Measurements from ENCODE around the gene MMP24.
A peak's percentile ranks its signal among the peaks of the same experiment; 100 is the strongest.
"Not testable (repeated sequence)": the region's sequence is repeated elsewhere in the genome, so short reads cannot be mapped to it uniquely, and the experiment has no call there.

Gene MMP24

DNA sequence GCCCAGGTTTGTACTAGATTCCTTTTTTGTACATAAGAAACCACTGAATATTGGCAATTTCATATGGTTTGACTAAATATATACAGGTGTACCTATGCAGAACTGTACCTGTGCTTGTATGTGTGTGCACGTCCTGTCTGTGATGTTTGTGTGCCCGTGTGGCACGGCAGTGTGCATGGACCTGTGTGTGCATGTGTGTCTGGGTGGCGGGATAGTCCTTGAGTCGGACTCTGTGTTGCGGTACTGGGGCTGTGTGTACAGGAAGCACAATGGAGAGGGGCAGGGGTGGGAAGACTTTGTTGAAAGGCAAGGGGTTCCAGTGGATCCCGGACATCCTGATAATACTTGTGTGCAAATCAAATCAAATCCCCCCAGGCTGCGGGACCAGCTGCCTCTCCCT, 69.2 kb downstream of the MMP24 start:
- DNase-seq, result no peak

DNA sequence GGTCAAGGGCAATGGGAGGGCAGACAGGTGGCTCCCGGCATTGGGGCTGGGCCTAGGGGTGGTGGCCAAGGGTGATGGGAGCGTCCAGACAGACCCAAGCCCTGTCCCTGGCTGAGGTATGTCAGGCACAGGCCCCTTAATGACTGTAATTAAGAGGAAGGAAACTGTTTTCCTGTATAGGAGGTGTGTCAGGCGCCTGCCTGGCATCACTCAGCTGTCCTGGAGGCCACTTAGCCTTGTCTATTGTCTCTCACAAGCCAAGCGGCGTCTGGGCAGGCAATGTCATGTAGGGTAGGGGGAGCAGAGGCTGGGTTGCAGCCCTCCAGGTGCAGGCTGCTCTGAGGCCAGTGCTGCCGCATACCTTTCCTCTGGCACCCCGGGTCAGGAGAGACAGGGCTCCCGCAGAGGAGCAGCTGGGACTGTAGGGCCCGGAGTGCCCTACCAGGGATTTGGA, 69.6 kb downstream of the MMP24 start:
- no peak for DNase-seq

DNA sequence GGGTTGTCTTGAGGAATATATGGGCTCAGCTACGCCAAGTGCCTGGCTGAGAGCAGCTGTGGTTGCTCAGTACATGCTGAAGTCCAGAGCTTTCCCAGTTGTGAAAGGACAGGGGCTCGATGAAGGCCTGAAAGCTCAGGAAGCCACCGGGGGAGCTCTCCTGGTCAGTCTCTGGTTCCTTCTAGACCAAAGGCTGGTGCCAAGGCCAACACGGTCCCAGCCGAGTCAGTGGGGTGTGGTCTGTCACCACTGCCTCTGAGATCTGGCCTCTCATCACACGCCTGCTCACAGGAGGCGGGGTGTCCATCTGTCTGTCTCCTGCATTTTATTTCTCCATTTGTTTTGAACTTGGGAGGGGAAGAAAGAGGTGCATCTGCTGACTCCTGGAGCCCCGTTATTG, 70.7 kb downstream of the MMP24 start:
- DNase-seq, result no peak

DNA sequence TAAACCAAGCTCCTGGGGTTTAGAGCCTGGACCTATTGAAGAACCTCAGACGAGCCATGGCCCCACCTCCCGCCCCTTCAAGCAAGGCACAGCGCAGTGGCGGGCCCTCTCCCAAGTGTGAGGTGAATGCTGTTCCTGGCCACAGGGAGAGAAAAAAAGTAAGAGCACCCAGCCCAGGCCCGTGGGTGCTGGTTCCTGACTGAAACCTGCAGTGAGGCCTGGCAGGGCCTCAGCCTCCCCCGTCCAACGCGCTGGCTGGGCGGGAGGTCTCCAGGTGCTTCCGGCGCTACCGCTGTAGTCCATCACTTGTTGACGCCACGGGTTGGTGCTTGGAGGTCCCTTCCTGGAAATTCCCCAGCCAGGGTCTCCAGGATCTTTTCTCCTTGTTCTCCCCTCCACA, 71.2 kb downstream of the MMP24 start:
- no peak for DNase-seq

DNA sequence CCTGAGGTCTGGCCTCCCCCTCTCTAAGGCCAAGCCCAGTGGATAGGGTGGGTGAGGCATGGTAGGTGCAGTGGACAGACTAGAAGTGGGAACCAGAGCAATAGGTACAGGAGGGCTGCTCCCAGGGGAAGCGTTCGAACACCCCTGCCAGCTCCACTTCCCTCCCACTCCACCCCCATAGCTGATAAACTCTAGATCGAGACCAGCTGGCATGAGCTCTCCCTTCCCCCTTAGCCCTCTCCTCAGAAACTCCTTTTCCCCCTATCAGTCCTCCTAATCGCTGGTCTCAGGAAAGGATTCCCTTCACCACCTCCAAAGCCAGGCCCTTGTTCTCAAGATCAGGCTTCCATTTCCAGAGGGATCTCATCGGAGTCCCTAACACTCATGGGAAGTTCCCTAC, 71.8 kb downstream of the MMP24 start:
- no peak for DNase-seq

DNA sequence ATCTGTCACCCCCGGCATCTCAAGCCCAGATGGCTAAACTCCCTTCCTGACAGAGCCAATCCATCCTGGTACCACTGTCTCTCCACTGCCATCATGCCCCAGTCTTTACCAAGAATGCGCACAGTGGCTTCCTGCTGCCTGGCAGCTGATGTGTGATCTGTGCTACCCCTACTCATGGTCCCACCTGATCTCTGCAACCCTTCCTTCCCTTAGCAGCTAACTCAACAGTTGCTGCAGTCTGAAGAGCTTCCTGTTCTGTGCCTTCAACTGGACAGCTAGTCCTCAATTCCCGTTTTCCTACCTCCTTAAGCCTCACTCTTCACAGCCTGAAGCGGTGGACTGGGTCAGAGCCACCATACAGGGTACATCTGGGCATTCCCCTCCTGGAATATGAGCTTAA, 73.3 kb downstream of the MMP24 start:
- no peak for DNase-seq

DNA sequence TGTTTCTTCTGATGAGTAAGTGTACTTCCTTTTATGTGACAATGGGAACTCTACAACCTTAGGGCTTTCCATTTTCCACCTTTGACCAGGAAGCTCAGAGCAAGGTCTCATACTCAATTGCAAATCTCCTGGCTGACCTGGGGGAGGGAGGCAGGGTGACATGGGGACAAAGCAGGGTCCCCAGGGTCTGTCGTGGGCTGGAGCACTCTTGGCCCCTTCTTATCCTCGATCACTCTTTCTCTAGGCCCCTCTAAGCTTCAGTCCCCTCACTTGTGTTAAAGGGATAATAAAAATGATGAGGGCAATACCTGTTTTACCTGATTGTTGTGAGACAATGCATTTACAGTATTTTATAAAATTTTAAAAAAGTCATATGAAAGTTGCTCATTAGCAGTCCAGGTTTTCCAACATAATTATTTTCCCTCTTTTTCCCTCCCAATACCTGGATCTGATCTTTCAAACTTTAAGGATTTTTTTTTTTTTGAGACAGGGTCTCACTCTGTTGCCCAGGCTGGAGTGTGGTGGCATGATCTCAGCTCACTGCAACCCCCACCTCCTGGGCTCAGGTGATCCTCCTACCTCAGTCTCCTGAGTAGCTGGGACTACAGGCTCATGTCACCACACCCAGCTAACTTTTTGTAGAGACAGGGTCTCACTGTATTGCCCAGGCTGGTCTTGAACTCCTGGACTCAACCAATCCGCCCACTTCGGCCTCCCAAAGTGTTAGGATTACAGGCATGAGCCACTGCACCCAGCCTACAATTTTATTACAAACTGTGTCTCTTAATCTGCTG, 74.2 kb downstream of the MMP24 start:
- no peak for DNase-seq

DNA sequence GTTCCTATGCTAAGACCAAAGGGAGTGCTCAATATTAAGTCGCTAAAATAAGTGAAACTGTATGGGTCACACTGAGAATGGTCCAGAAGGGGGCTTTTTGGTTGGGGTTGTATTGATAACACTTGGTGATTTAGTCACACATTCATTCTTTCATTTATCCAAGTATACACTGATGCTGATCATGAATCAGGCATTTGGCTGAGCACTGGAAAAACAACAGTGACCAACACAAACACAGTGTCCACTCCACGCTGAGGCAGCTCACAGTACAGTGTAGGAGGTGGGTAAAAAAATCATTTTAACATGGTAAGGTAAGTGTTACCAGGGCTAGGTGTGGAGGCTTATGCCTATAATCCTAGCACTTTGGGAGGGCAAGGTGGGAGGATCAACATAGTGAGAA, 74.9 kb downstream of the MMP24 start:
- no peak for DNase-seq

DNA sequence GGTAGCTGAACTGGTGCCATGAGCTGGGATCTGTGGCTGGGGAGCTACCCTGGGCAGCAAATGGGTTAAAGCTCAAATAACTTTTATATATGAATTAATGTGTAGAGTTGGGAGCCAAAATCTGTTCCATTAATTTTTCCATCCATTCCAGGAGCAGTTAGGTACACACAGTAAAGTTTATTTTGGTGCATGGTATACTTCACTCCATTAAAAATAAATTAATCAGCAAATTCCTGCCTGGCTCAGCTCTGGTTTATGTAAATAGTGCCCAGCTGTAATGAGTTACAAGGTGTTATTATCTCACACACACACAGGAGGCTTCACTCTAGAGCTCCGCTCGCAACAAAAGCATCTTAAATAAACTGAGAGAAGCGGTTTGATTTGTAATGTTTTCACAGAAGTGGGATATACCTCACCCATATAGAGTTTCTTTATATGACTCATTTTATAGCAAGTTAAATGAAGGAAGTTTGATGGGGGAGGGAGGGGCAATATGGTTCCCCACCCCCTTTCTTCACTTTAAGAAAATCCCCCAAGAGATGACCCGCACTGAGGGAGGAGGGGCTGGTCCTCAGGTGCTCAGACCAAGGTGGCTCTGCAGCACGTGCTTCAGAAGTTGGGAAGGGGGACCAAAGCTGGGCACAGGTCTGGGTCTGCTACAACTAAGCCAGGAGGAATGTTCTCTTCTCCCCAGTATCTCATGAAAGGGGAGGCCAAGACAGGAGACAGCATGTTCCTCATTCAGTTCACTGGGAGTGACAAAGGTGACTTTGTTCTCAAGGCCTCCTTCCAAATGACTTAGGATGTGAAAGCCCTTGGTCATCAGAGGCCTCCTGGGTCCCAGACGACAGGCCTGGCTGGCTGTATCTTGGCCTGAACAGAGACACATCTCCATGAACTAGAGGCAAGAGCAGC, 76.2 kb downstream of the MMP24 start:
- no peak for DNase-seq

DNA sequence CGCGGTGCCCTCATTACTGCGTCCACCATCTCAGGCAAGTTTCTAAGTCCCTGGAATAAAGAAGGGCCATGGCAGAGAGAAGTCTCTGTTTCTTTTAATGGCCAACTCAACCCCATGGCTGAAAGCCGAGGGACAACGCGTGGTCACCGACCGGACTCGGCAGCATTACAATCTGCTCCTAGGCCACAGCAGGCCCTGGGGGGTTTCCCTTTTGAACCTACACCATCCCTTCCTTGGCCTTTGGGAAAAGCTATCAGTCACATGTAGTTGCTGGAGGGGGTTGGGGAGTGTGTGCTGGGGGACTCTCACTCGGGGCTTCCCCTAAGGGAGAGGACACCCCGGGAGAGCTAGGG, 76.9 kb downstream of the MMP24 start:
- no peak for DNase-seq

DNA sequence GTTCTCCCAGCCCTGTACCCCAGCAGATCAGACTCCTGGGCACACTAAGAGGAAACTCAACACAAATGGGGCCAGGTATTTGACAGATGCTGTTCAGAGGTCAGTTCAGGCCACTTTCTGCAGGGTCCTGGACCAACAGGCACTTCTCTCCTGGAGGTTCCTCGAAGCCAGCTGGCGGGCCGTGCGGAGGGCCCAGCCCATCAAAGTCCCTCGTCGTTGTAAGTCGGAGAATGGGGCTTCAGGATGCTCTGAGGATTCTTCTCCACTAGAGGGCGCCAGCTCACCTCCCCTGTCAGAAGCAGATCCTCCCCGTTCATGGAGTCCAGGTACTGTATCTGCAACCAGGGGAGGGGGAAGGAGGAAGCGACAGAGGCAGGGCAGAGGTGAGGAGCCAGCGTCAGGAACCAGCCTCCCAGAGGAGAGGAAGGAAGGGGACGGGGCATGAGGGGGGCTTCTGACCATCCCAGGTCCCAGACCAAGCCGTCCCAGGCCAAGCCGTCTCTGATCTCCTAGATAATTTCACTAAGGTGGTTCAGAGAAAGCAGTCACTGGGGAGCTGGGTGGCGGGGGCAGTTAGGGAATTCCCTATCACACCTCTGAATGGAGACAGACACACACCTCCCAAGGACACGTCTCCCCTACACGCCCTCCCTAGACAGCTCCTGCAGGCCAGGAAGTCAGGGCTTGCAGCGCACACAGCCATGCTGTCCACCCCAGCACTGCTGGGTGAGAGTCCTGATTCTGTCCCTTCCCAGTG, 77.4 kb downstream of the MMP24 start:
- peak; percentile 82 for DNase-seq

DNA sequence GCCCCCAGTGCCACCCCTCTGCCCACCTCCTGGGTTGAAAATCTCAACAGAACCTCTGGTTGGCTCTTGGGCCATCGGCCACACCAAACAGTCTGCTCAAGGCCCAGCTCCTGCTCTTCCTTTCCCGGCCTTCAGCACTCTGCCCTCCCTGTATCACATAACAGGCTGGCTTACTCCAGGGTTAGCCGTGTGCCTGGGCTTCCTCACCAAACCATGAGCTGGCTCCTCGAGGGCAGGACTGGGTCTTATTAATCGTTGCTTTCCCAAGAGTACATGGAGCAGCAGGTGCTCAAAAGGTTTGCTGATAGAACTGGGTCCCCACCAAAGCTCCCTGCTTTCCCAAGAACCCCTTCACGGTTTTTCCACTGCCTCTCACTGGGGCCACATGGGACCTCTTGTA, 78.5 kb downstream of the MMP24 start:
- DNase-seq, result no peak

DNA sequence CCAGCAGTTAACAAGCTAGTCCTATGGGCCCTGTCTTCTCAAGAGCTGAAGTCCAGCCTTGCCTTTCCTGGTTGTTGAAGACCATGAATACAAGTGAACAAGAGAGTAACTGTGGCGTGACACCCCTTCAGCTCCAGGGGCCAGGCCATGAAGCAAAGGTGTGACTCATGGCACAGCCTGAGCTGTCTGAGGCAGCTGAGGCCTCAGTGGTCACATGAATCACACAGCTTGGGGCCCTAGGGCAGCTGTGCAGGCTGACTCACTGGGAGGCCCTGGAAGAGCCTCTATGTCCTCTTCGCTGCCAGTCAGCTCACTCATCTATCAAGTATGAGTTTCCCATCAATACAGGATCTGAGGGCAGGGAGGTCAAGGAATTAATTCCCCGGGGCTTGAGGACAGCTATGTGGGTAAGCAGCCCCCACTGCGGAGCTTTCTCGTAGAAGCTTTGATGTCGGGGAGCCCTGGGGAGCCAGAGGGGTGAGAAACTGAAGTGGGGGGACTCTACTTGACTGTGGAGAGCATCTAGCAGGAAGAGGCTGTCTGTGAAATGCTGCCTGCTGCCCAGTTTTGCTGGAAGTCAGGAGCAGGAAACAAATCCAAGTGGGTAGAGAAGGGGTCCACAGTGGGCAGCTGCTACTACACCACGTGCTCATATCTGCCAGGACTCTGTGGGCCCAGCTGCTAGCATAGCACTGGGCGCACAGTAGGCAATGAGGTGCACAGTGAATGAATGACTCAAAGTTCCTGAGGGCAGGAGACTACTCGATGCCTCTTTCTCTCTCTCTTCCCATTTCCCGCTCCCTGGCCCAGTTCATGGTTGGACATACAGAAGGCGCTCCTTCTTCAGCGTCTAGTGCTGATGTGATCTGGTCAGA, 79.4 kb downstream of the MMP24 start:
- no peak for DNase-seq

DNA sequence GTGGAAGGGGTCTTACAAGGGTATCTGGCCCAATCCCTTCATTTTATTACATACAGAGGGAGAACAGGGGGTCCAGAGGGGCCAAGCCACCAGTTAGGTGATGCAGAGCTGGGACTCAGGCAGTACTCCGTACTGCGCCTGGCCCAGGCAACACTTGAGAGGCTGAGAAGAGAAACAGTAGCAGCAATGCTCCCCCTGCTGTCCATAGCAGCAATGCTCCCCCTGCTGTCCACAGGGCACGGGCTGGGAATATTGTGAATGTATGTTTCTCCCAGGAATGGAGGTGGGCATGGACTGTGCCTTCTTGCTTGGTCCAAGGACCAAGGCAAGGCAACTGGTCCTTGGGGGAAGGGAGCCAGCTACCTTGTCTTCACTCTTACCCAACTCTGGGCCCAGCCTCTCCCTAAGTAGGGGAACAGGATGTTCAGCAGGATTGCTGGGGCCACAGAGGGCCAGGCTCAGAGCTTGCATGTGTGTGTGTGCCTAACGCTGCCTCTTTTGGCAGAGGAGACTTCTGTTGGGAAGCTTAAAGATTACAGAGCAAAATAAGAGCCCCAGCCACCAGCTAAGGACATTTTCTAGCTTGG, 80.5 kb downstream of the MMP24 start:
- no peak for DNase-seq

DNA sequence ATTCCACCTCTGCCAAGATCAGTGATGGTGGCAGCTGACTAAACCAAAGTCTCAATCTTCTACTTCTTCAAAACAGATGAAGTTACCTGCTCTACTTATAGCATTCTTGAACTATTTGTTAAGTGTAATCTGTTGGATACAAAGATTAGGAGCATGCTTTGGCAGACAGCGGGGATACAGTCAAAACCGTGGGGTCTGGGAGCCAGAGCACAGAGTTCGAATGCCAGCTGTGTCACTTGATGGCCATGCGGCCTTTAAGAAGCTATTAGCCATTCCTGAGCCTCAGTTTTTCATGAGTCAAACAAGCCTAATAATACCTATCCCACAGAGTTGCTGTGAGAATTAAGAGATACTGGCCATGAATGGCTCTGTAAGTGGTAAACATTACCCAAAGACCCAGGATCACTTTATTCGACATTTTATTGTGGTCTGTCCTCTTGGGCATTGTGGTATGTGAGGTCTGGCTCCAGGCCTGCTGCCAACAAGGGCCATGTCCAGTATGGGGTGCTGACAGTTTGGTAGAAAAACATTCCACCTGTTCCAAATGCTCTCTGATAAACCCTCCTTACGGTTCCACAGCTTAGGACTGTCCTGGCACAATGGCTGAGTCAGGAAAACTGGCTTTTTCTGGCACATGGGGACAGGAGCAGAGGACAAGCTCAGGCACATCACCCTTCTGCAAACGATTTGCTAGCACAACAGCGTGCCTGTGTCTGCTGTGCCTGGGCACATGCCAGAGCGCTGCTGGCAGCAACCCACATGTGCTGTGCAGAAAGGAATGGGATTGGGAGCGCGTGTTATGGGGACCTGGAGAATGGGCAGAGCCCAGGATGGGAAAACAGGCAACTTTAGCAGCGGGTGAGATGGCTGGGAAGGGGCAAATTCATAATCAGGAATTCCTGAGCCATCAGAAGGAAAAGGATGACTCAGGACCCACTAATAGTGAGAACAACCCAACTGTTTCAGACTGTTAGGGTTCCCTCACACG, 81.5 kb downstream of the MMP24 start:
- no peak for DNase-seq

DNA sequence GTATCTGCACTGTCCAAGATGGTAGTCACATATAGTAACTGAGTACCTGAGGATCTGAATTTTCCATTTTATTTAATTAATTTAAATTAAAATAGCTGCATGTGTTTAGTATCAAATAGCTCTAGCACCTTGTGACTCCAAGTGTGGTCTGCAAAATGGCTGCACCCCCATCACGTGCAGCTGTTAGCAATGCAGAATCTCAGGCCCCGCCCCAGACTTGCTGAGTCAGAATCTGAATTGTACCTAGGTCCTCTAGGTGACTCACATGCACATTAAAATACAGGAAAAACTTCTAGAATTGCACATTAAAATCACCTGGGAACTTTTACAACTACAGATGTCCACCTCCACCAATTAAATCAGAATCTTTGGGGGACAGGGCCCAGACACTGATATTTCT, 84.9 kb downstream of the MMP24 start:
- DNase-seq, result no peak

DNA sequence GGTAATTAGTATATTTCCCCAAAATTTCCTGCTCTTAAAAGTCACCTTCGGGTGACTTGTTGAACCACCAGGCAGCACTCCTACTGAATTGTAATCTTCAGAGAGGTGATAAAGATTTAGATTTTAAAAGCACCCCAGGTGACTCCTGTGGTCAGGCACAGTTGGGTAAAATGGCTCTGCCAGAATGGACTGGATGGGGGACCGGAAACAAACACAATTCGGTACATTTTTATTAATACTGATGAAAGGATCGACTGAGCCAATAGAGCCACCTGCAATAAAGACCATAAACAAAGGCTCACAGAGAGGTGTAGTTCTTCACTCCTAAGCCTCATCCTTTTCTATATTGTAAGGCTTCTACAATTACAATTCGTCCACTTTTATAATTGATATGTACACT, 85.3 kb downstream of the MMP24 start:
- DNase-seq, result no peak

DNA sequence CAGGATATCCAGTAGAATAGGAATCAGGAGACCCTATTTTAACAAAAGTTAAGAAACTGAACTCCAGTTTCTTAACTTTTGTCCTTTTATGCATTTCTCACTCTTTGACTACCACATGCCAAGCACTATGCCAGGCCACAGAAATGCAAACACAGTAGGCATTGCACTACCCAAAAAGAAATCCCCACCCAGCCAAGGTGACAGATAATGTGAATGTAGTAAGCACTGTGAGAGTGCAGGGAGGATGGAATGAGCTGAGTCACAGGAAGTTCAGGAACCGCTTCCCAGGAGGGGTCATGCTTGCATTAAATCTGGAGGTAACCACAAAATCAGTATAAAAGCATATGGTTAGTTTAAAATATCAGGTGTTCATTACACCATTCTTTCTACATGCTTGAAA, 85.8 kb downstream of the MMP24 start:
- no peak for DNase-seq

DNA sequence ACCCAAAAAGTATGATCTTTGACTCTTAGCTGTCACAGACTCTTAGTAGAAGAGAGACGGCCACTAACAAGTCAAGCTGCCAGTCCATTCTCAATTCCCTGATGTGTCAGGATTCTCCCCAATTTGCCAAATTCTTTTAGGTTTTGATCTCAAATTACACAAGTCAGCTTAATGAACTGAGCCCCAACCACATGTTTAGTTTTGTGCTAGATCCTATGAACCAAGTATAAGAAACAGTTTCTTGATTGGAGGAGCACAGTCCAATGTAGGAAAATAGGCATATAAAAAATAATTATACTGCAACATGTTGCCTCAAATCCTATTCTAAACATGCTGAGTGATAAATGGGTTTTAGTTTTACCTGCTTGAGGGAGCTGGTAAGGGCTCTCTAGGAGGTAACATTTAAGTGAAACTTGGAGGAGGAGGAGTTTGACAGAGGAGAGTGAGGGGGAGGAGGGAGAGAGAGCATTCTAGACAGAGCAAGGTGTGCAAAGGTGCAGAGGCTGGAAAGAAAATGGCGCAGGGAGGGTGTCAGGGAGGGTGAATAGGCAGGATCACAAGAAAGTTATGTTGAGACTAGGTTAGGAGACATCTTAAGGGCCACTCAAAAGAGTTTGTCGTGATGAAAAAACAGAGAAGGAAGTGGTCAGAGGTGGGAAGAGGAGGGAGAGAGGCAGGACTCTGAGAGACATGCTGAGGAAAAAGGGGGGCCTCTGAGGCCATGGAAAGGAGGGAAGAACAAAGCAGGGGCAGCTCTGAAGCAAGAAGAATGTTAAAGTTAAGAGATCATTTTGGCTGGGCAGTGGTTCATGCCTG, 88.5 kb downstream of the MMP24 start:
- no peak for DNase-seq

DNA sequence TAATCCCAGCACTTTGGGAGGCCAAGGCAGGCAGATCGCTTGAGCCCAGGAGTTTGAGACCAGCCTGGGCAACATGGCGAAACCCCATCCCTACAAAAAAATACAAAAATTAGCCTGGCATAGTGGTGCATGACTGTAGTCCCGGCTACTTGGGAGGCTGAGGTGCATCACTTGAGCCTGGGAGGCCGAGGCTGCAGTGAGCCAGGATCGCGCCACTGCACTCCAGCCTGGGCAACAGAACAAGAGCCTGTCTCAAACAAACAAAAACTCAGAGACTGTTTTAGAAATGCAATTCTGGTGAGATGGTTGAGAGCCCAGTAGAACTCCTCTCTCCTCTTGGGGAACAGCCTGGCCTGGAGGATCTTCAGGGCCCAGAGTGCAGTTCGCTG, 89.1 kb downstream of the MMP24 start:
- DNase-seq, result not testable (repeated sequence)

Measured in NCI-H1048 (cell line).